Activated CD8-positive, alpha-beta memory T cell treated with anti-CD3 and anti-CD28 coated beads, Interleukin-2, amount 50 U/mL, for 1 hour (primary cell): ENCODE results near the gene CCDC57.

ENCODE experiments used
- DNase-seq: peaks from one replicate; pipeline ENCODE4 v3.0.0-alpha.2; 2020; ENCODE audit errors: extremely low read depth

Gene CCDC57

GRCh38 chr17:82061047-82061925 lies 151.4 kb downstream of the CCDC57 start:
- no peak for DNase-seq

GRCh38 chr17:82060614-82061013 lies 152.0 kb downstream of the CCDC57 start:
- no peak for DNase-seq

DNA sequence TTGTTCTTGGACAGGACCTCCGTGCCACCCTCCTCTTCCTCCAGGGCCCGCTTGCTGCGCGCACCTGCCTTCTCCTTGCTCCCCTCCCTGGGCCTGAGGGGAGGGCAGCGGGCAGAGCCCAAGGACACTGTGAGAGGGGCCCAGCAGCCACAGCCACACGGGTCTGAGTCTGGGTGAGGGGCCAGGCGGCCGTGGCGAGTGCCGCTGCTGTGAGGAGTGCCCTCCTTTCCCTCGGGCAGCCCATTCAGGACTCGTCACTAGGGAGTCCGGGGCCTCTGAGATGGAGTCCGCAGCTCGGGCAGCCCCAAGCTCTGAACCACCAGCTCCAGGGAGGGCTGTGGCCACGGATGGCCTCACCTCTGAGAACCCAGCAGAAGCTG lies 152.7 kb downstream of the CCDC57 start:
- DNase-seq, result no peak

GRCh38 chr17:82059272-82060000 lies 153.2 kb downstream of the CCDC57 start:
- DNase-seq, result no peak

DNA sequence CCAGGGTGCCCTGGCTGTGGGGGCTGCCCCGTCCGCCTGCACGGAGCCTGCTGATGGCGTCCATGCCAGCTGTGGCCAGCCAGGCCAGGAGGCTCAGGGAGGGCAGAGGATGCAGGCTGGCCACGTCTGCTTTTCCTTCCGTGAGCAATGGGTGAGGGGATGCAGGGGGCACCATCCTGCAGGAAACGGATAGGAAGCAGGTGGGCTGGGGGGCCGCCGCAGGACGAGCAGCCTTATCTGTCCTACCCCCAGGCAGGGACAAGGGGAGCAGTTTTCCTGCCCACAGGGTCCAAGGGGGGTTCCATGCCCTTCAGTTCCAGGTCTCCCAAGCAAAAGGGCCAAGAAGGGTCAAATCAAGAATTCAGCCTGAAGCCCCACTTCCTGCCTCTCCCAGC lies 153.8 kb downstream of the CCDC57 start:
- DNase-seq, result no peak

DNA sequence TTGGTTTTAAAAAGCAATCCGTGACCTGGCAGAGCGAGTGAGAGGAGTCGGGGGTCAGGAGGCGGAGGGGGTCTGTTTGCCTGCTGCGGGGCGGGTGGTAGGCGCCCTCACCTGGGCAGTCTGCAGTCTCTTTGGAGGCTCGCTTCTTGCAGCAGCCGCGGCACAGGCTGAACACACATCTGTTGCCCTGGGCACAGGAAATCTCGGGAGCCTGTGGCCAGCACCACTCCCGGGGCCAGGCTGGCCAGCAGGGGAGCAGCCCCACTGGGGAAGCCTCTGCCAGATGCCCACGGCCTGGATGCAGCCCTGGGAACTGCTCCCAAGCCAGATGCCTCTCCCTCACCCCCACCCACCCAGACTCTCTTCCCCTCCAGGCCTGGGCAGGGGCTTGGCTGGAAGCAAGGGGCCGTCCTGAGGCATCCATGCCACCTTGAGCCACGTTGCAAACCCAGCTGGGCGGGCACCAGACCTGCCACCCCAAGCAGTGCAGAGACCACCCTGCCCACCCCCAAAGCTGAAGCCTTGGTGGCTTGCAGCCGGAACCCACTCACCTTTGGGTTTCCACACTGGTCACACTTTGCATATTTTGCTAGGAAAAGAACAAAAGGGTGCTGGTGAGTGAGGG lies 154.3 kb downstream of the CCDC57 start:
- no peak for DNase-seq

GRCh38 chr17:82056729-82057621 lies 155.7 kb downstream of the CCDC57 start:
- no peak for DNase-seq

GRCh38 chr17:82055965-82056728 lies 156.5 kb downstream of the CCDC57 start:
- no peak for DNase-seq

DNA sequence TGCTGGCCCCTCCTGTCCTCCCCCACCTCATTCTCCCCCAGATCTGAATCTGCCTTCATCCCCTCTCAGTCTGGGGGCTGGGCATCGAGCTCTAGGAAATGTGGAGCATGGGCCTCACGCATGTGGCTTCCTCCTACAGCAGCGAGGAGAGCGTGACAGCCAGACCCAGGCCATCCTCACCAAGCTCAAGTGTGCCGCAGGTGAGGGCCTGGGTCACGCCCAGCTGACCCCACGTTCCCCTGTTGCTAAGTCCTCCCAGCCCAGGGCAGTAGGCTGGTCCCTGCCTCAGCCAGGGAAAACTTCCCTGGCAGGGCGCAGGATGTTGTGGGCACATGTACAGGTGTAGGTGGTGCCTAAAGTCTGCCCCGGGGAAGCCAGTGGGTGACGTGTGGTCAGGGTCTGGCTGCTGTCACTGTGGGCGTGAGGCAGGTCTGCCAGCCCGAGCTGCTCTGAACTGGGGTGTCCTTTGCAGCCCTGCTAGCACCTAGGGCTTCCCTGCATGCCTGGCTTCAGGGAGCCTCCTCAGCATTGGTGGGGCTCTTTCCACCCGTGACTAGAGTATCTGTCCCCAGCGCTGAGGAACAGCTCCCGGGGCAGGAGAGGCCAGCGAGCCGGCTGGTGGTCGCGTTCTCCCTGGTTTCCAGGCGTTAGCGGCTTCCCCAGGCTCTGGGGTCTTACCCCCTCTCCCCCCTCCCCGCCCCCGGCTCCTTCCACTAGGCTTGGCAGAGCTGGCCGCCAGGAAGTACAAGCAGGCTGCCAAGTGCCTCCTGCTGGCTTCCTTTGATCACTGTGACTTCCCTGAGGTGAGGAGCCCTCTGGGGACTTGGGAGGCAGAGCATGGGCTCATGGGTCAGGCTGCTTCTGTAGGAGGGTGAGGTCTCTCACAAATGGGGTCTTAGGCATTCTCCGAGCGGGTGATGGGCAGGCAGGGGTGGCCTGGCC lies 157.3 kb downstream of the CCDC57 start:
- DNase-seq, result no peak

GRCh38 chr17:82054351-82055022 lies 158.2 kb downstream of the CCDC57 start:
- no peak for DNase-seq

DNA sequence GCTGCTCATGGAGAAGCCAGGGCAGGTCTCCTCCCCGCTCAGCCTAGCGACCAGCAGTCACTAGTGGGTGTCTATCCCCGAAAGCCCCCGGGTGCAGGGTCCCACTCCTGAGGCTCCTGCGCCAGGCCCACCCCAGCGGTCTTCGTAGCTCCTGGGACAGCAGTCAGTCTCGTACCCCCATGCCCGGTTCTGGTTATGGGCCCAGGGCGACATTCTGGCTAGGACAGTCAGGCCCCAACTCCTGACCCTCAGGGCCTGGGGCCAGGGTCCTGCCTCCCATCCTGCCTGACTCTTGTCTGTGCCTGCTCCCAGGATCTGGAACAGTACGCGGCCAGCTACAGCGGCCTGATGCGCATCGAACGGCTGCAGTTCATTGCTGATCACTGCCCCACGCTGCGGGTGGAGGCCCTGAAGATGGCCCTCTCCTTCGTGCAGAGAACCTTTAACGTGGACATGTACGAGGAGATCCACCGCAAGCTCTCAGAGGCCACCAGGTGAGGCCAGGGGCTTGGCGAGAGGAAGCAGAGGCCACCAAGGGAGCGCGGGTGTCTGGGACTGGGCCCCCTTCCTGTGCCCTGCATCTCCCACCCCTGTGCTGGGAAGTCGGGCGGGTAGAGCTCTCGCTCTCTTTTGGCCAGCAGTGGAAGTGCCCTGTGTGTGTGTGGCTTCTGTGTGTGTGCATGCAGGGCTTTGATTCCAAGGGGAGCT lies 158.9 kb downstream of the CCDC57 start:
- DNase-seq, result no peak

- DNase-seq, result no peak
These were observed 159.5 kb downstream of the CCDC57 start for GRCh38 chr17:82053130-82053529.

- no peak for DNase-seq
These were observed 160.0 kb downstream of the CCDC57 start for GRCh38 chr17:82052638-82053059.

DNA sequence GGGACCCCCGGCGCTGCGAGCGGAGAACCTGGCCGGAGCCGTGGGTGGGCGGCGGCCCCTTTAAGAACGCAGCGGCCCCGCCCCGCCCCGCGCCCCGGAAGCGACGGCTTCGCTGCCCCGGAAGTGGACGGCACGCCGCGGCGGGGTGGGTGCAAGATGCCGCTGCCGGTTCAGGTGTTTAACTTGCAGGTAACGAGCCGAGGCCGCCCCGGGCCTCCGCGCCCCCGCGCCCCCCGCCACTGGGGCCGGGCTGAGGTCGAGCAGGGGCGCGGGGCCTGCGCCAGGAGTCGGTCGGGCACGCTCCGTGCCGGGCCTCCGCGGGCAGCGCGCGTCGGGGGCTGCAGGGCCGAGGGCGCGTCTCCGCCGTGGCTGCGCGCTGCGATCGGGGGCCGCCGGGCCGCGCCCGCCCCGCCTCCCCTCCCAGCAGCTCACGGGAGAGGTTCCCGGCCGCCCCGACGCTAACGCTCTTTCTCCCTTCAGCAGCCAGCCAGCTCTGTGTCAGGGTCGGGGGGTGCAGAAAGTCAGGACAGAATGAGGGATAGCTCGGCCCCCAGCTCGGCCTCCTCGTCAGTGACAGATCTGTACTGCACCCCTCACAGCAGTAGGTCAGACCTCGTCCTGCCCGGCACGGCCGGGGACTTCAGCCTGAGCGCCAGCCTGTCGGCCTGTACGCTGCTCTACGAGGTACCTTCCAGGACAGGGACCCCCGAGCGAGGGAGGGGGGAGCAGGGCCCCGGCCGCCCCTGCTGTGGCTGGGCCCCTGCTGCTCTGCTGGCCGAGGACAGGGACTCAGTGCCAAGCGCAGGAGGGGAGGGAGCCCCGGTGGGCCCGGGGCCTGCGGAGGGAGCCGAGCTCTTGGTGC lies 160.6 kb downstream of the CCDC57 start, which contains the start of the genes GPS1 and RFNG:
Gene GPS1 (plus strand): TSS at position 123 of the 862 bp plus-strand sequence. CDS start 34 bp downstream, at position 157.
Gene RFNG (minus strand): TSS at position 36 of the 862 bp plus-strand sequence. CDS start 45 bp downstream, outside the sequence.
- peak; percentile 49 for DNase-seq
